Calu3 (cell line): Measurements from ENCODE around the gene DOCK11. TPM values are rescaled to one million over a fixed set of nuclear protein-coding genes. Genes with fewer than 3 reads are reported as not detected.
"Not testable (repeated sequence)": the region's sequence is repeated elsewhere in the genome, so short reads cannot be mapped to it uniquely, and the experiment has no call there.

ENCODE experiments used
- BruUV-seq: library from RNA; stranded (reverse); fragments of 400-500 nt; replicated peaks from 2 replicates; lab custom pipeline; 2021; lab: Mats Ljungman, UMichigan
- CTCF ChIA-PET: fragments of 300-600 bp; sonication (Branson Sonifier 250); formaldehyde crosslinking; loops from one replicate; lab custom pipeline; 2022; ENCODE audit warnings: antibody characterized with exemption; lab: Charles Lee
- DNase-seq: peaks from one replicate; pipeline ENCODE4 v3.0.0; 2022
- H3K27ac Mint-ChIP-seq: one replicate; pipeline ENCODE4 v1.8.0; 2022; ENCODE audit warnings: mixed read lengths; ENCODE audit not compliant: unreplicated experiment
- H3K27me3 Mint-ChIP-seq: one replicate; pipeline ENCODE4 v1.8.0; 2022; ENCODE audit warnings: mixed read lengths; ENCODE audit not compliant: unreplicated experiment
- H3K36me3 Mint-ChIP-seq: one replicate; pipeline ENCODE4 v1.8.0; 2022; ENCODE audit warnings: mild to moderate bottlenecking, moderate library complexity, mixed read lengths; ENCODE audit not compliant: insufficient read depth, unreplicated experiment
- H3K4me1 Mint-ChIP-seq: one replicate; pipeline ENCODE4 v1.8.0; 2022; ENCODE audit warnings: mild to moderate bottlenecking, low read depth, mixed read lengths; ENCODE audit not compliant: unreplicated experiment
- H3K4me3 Mint-ChIP-seq: one replicate; pipeline ENCODE4 v1.8.0; 2022; ENCODE audit warnings: mild to moderate bottlenecking, low read depth, moderate library complexity, mixed read lengths; ENCODE audit not compliant: unreplicated experiment
- H3K9me3 Mint-ChIP-seq: one replicate; pipeline ENCODE4 v1.8.0; 2022; ENCODE audit warnings: low read depth, mixed read lengths; ENCODE audit not compliant: unreplicated experiment
- CTCF ChIP-seq: fragments of 200-600 bp; IDR thresholded peaks from one replicate; pipeline ENCODE4 v1.8.0; 2022; ENCODE audit warnings: antibody characterized with exemption; ENCODE audit not compliant: unreplicated experiment
- intact Hi-C: fragments of 100-400 bp; cut with micrococcal nuclease; formaldehyde crosslinking; loops from one replicate; pipeline ENCODE4 v1.10.0; 2022; ENCODE audit not compliant: unreplicated experiment
- total RNA-seq: library from RNA; stranded (reverse); gene quantifications from 2 replicates; pipeline ENCODE4 v1.2.3, GENCODE V29; 2022

Gene DOCK11
- total RNA-seq, 1 experiment from 2014 or later, result 1.9 TPM

GRCh38 chrX:118574666-118575065 lies 79.1 kb downstream of the DOCK11 start:
- CTCF ChIA-PET, result no interaction called here
- no peak overlapping the region for H3K27ac Mint-ChIP-seq
- H3K4me1 Mint-ChIP-seq, result no peaks in the 10 kb centered on the region
- no peak overlapping the region for H3K4me3 Mint-ChIP-seq
- H3K27me3 Mint-ChIP-seq, result no peaks in the 10 kb centered on the region
- DNase-seq, result no peak
- no TSS peak for BruUV-seq
- no peaks in the 10 kb centered on the region for H3K9me3 Mint-ChIP-seq
- intact Hi-C loops, result no loop called here
- TF ChIP-seq CTCF, result no peak
- no peaks in the 10 kb centered on the region for H3K36me3 Mint-ChIP-seq

- Mint-ChIP-seq H3K4me1 (no peaks in the 10 kb centered on the region), H3K36me3 (no peaks in the 10 kb centered on the region), H3K27me3 (no peaks in the 10 kb centered on the region), H3K27ac (no peak overlapping the region), H3K4me3 (no peak overlapping the region), H3K9me3 (no peaks in the 10 kb centered on the region)
- no peak for DNase-seq
- CTCF ChIA-PET, result no interaction called here
- intact Hi-C loops, result no loop called here
- BruUV-seq, result no TSS peak
- no peak for TF ChIP-seq CTCF
Observed at GRCh38 chrX:118577041-118577440, 81.4 kb downstream of the DOCK11 start.

DNA sequence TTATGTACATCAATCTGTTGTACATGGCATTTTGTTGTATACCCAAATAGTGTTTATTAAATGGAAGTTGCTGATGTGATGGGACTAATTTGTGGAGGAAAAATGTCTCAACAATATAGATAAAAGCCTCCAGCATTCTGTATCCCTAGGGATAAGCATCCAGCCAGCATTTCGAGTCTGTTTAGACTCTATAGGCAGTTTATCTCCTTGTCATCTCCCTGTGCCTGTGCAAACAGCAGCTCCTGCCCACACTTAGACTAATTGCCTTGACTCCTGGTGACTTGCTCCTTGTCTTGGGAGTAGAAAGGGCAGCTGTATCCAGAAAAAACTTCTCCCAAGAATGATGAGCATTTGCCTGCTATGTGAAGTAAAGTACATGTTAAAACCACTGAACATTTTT lies 83.8 kb downstream of the DOCK11 start:
- no TSS peak for BruUV-seq
- no peaks in the 10 kb centered on the region for H3K9me3 Mint-ChIP-seq

GRCh38 chrX:118582926-118583325 lies 87.3 kb downstream of the DOCK11 start:
- H3K4me1 Mint-ChIP-seq, intact Hi-C loops, CTCF ChIA-PET, H3K4me3 Mint-ChIP-seq, DNase-seq, H3K27ac Mint-ChIP-seq, H3K9me3 Mint-ChIP-seq, H3K36me3 Mint-ChIP-seq, BruUV-seq: not testable (repeated sequence)
- peaks cover 14% of the 10 kb centered on the region for H3K27me3 Mint-ChIP-seq

More for the DNA sequence above, 83.8 kb downstream of the DOCK11 start:
- CTCF ChIA-PET, result no interaction called here
- Mint-ChIP-seq H3K27ac (no peak overlapping the region), H3K4me3 (no peak overlapping the region), H3K27me3 (no peaks in the 10 kb centered on the region), H3K4me1 (no peaks in the 10 kb centered on the region), H3K36me3 (no peaks in the 10 kb centered on the region)
- DNase-seq, result no peak
- intact Hi-C loops, result no loop called here
- TF ChIP-seq CTCF, result no peak

DNA sequence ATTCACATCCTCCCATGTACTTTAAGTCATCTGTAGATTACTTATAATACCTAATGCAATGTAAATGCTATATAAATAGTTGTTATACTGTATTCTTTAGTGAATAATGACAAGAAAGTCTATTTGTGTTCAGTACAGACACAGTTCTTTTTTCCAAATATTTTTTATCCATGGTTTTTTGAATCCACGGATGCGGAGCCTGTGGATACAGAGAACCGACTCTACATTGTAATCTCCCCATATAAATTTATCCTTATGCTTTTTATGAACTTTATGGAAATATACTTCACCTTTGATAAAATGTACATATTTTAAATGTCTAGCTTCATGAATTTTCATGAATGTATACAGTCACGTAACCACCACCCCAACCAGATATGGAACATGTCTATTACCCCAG lies 88.2 kb downstream of the DOCK11 start:
- DNase-seq, result no peak
- no peaks in the 10 kb centered on the region for H3K36me3 Mint-ChIP-seq
- CTCF ChIA-PET, result no interaction called here
- peaks cover 14% of the 10 kb centered on the region for H3K27me3 Mint-ChIP-seq
- H3K4me1 Mint-ChIP-seq, result no peaks in the 10 kb centered on the region
- no TSS peak for BruUV-seq
- no peak overlapping the region for H3K27ac Mint-ChIP-seq
- no peaks in the 10 kb centered on the region for H3K9me3 Mint-ChIP-seq
- intact Hi-C loops, result no loop called here
- no peak for TF ChIP-seq CTCF
- no peak overlapping the region for H3K4me3 Mint-ChIP-seq
